ENCODE data around the gene KCNQ1. TPM values are rescaled to one million over a fixed set of nuclear protein-coding genes. Genes with fewer than 3 reads are reported as not detected.

The KCNQ1 gene
- total RNA-seq, 4 donors from 2014 or later, result 0.89 to 2.2 (median 1.3) TPM

GRCh38 chr11:2859699-2860037 lies 414.9 kb downstream of the KCNQ1 start:
- H3K4me1 ChIP-seq, result peaks cover 12% of the 10 kb centered on the region
- no peaks in the 10 kb centered on the region for H3K36me3 ChIP-seq
- no peak overlapping the region for H3K4me3 ChIP-seq
- peaks cover 35% of the 10 kb centered on the region for H3K27me3 ChIP-seq
- no peak for DNase-seq (ENCODE audit: low spot score in 2 of 2)
- TF ChIP-seq CTCF (IDR thresholded peaks at IDR 0.05) (no peak), EP300 (IDR thresholded peaks at IDR 0.05) (no peak), POLR2A (IDR thresholded peaks at IDR 0.05) (no peak), POLR2AphosphoS5 (IDR thresholded peaks at IDR 0.05) (no peak)
- 100% methylated on average over 3 of the region's 10 CpGs for WGBS
- no peak overlapping the region for H3K27ac ChIP-seq
- H3K9me3 ChIP-seq, result no peaks in the 10 kb centered on the region

GRCh38 chr11:2860636-2861035 lies 415.8 kb downstream of the KCNQ1 start:
- Histone ChIP-seq H3K4me1 (peaks cover 12% of the 10 kb centered on the region), H3K36me3 (no peaks in the 10 kb centered on the region), H3K9me3 (no peaks in the 10 kb centered on the region), H3K4me3 (no peak overlapping the region), H3K27me3 (peaks cover 37% of the 10 kb centered on the region), H3K27ac (no peak overlapping the region)
- TF ChIP-seq CTCF (IDR thresholded peaks at IDR 0.05) (no peak), POLR2AphosphoS5 (IDR thresholded peaks at IDR 0.05) (no peak), POLR2A (IDR thresholded peaks at IDR 0.05) (no peak), EP300 (IDR thresholded peaks at IDR 0.05) (no peak)
- no peak for DNase-seq (ENCODE audit: low spot score in 2 of 2)
- no CpG with 5 or more reads among the region's 7 CpGs for WGBS

GRCh38 chr11:2862395-2863275 lies 417.8 kb downstream of the KCNQ1 start:
- peaks cover 43% of the 10 kb centered on the region for H3K27me3 ChIP-seq
- no peak for DNase-seq (ENCODE audit: low spot score in 2 of 2)
- H3K27ac ChIP-seq, result no peak overlapping the region
- 5% methylated on average over 19 of the region's 96 CpGs for WGBS
- H3K4me1 ChIP-seq, result peaks cover 12% of the 10 kb centered on the region
- no peaks in the 10 kb centered on the region for H3K36me3 ChIP-seq
- TF ChIP-seq CTCF (IDR thresholded peaks at IDR 0.05) (no peak), EP300 (IDR thresholded peaks at IDR 0.05) (no peak), POLR2A (IDR thresholded peaks at IDR 0.05) (no peak), POLR2AphosphoS5 (IDR thresholded peaks at IDR 0.05) (no peak)
- peak overlapping the region; percentile 39 for H3K4me3 ChIP-seq
- no peaks in the 10 kb centered on the region for H3K9me3 ChIP-seq

GRCh38 chr11:2863276-2863618 lies 418.4 kb downstream of the KCNQ1 start:
- Histone ChIP-seq H3K4me1 (peaks cover 12% of the 10 kb centered on the region), H3K27ac (no peak overlapping the region), H3K9me3 (no peaks in the 10 kb centered on the region), H3K4me3 (peak overlapping the region; percentile 39), H3K36me3 (no peaks in the 10 kb centered on the region), H3K27me3 (peaks cover 45% of the 10 kb centered on the region)
- no peak for TF ChIP-seq EP300 (IDR thresholded peaks at IDR 0.05)
- TF ChIP-seq POLR2AphosphoS5 (IDR thresholded peaks at IDR 0.05), result no peak
- TF ChIP-seq POLR2A (IDR thresholded peaks at IDR 0.05), result no peak
- TF ChIP-seq CTCF (IDR thresholded peaks at IDR 0.05), result no peak
- 74% methylated on average over 13 of the region's 13 CpGs for WGBS
- DNase-seq (ENCODE audit: low spot score in 2 of 2), result no peak

- H3K36me3 ChIP-seq, result no peaks in the 10 kb centered on the region
- peaks cover 19% of the 10 kb centered on the region for H3K4me1 ChIP-seq
- DNase-seq (ENCODE audit: low spot score in 2 of 2), result no peak
- peaks cover 62% of the 10 kb centered on the region for H3K27me3 ChIP-seq
- TF ChIP-seq POLR2A (IDR thresholded peaks at IDR 0.05) (no peak), POLR2AphosphoS5 (IDR thresholded peaks at IDR 0.05) (no peak), EP300 (IDR thresholded peaks at IDR 0.05) (no peak), CTCF (IDR thresholded peaks at IDR 0.05) (no peak)
- H3K9me3 ChIP-seq, result no peaks in the 10 kb centered on the region
- 97% methylated on average over 8 of the region's 10 CpGs for WGBS
- no peak overlapping the region for H3K27ac ChIP-seq
- H3K4me3 ChIP-seq, result no peak overlapping the region
Observed at GRCh38 chr11:2864901-2865300, 420.1 kb downstream of the KCNQ1 start.
